Measurements from ENCODE around the gene RNPEP.

The RNPEP gene

GRCh38 chr1:201964261-201964660 is 18.2 kb upstream of the RNPEP start:
- DNase-seq, result no peak

- DNase-seq, result no peak
These were observed 16.3 kb upstream of the RNPEP start for GRCh38 chr1:201966171-201966570.

GRCh38 chr1:201968202-201968925 is 14.1 kb upstream of the RNPEP start:
- no peak for DNase-seq

- DNase-seq, result no peak
These were observed 11.9 kb upstream of the RNPEP start for GRCh38 chr1:201970334-201971159.

- DNase-seq, result peak; percentile 83
These were observed 296 bp upstream of the RNPEP start for GRCh38 chr1:201982082-201982622.

GRCh38 chr1:201983380-201983805 is 945 bp downstream of the RNPEP start:
- DNase-seq, result no peak

- DNase-seq, result no peak
These were observed 2.0 kb downstream of the RNPEP start for GRCh38 chr1:201984446-201984845.

GRCh38 chr1:201985355-201985754 is 2.9 kb downstream of the RNPEP start:
- DNase-seq, result no peak

GRCh38 chr1:201988601-201989000 is 6.2 kb downstream of the RNPEP start:
- DNase-seq, result no peak

GRCh38 chr1:201989354-201990128 is 7.1 kb downstream of the RNPEP start:
- DNase-seq, result no peak

GRCh38 chr1:201990427-201990826 is 8.0 kb downstream of the RNPEP start:
- no peak for DNase-seq

GRCh38 chr1:201999625-202000238 is 17.3 kb downstream of the RNPEP start:
- DNase-seq, result peak; percentile 36

- no peak for DNase-seq
These were observed 20.1 kb downstream of the RNPEP start for GRCh38 chr1:202002507-202002906.

GRCh38 chr1:202004711-202005110 is 22.3 kb downstream of the RNPEP start:
- DNase-seq, result no peak

- DNase-seq, result no peak
These were observed 23.5 kb downstream of the RNPEP start for GRCh38 chr1:202005958-202006357.

GRCh38 chr1:202007304-202007703 is 24.9 kb downstream of the RNPEP start:
- no peak for DNase-seq

- no peak for DNase-seq
These were observed 25.5 kb downstream of the RNPEP start for GRCh38 chr1:202007805-202008489.

- DNase-seq, result peak; percentile 79
These were observed 27.1 kb downstream of the RNPEP start for GRCh38 chr1:202009326-202010179.

- DNase-seq, result no peak
These were observed 27.9 kb downstream of the RNPEP start, which contains the start of gene ELF3 for GRCh38 chr1:202010180-202011015. TSS of gene ELF3 (plus strand) at chr1:202010587. CDS start at chr1:202011137, 550 bp downstream.

GRCh38 chr1:202011994-202012393 is 29.5 kb downstream of the RNPEP start:
- DNase-seq, result no peak

Data from stimulated activated CD8-positive, alpha-beta memory T cell treated with anti-CD3 and anti-CD28 coated beads, Interleukin-4, amount 100 ng/mL, for 48 hours (primary cell).